HepG2 (cell line): ENCODE data around the gene HAND1. TPM values are rescaled to one million over a fixed set of nuclear protein-coding genes. Genes with fewer than 3 reads are reported as not detected.

Experiments
- ATAC-seq: fragments of 200-7000 bp; cut with Tn5 transposase; 3 replicates; pipeline ENCODE4 v1.9.1; 2020; ENCODE audit warnings: mild to moderate bottlenecking, moderate library complexity
- BruUV-seq: library from RNA; stranded (reverse); fragments of 400-500 nt; replicated peaks from 2 replicates; lab custom pipeline; 2021; lab: Mats Ljungman, UMichigan
- CTCF ChIA-PET: fragments of 300-600 bp; formaldehyde crosslinking; extraction: SDS; loops from one replicate; lab custom pipeline; 2021; ENCODE audit warnings: low total read pairs, inconsistent platforms, low intra/inter-chr PET ratio; lab: Yijun Ruan, JAX
- POLR2A ChIA-PET: fragments of 350-600 bp; sonication (Branson Sonifier 250); formaldehyde crosslinking; loops from one replicate; lab custom pipeline; 2020; ENCODE audit warnings: antibody characterized with exemption, inconsistent platforms; lab: Yijun Ruan, JAX
- DNase-seq: peaks from one replicate; pipeline ENCODE4 v3.0.0-alpha.2; 2015; ENCODE audit warnings: low spot score
- FAIRE-seq: peaks from 3 replicates; lab custom pipeline; 2011; peaks lifted over from hg19 to GRCh38; lab: Jason Lieb, UNC
- H2AFZ ChIP-seq: one replicate; pipeline ENCODE4 v1.6.1; 2011; ENCODE audit warnings: low read length, inconsistent platforms
- H3K27ac ChIP-seq: fragments of 300-600 bp; 3 replicates; pipeline ENCODE4 v1.8.0; 2011; ENCODE audit warnings: mixed run types, mild to moderate bottlenecking, mixed read lengths, low read length, inconsistent platforms; ENCODE audit not compliant: insufficient read depth; ENCODE audit errors: extremely low read length
- H3K27me3 ChIP-seq, 2 experiments: fragments of 200-600 bp in 1 of 2; 2 replicates in 1 of 2; 3 replicates in 1 of 2; pipeline versions ENCODE4 v1.6.0 to v1.8.0; 2011; ENCODE audit warnings: low read length in 2 of 2, mild to moderate bottlenecking in 2 of 2, moderate library complexity in 2 of 2, inconsistent platforms in 1 of 2; ENCODE audit not compliant: insufficient read depth in 2 of 2, control insufficient read depth in 1 of 2
- H3K36me3 ChIP-seq, 2 experiments: fragments of 200-600 bp in 1 of 2; replicated peaks in 1 of 2; 2 replicates in 1 of 2; 3 replicates in 1 of 2; pipeline versions ENCODE4 v1.5.1 to v1.8.0; 2011; ENCODE audit warnings: low read length in 2 of 2, inconsistent platforms in 1 of 2; ENCODE audit not compliant: insufficient read depth in 2 of 2, control insufficient read depth in 1 of 2
- H3K4me1 ChIP-seq: 2 replicates; pipeline ENCODE4 v1.5.1; 2012; ENCODE audit warnings: low read length, inconsistent platforms; ENCODE audit not compliant: insufficient read depth
- H3K4me2 ChIP-seq: 2 replicates; pipeline ENCODE4 v1.6.0; 2011; ENCODE audit warnings: low read depth, low read length, inconsistent platforms
- H3K4me3 ChIP-seq, 3 experiments: fragments of 200-600 bp in 1 of 3; sonication (generic), shearing (Covaris generic) in 1 of 3; replicated peaks in 1 of 3; 2 replicates each; pipeline ENCODE4 v1.5.1; 2011 to 2016; ENCODE audit warnings: low read length in 3 of 3, inconsistent platforms in 2 of 3, low read depth in 2 of 3, mild to moderate bottlenecking in 2 of 3, control low read depth in 1 of 3, mixed read lengths in 1 of 3; ENCODE audit not compliant: insufficient read depth in 1 of 3
- H3K79me2 ChIP-seq: one replicate; pipeline ENCODE4 v1.6.1; 2011; ENCODE audit warnings: low read length, inconsistent platforms; ENCODE audit not compliant: insufficient read depth
- H3K9ac ChIP-seq: 2 replicates; pipeline ENCODE4 v1.6.0; 2011; ENCODE audit warnings: mild to moderate bottlenecking, low read depth, low read length, inconsistent platforms; ENCODE audit not compliant: insufficient read depth
- H3K9me3 ChIP-seq: 2 replicates; pipeline ENCODE4 v1.5.1; 2012; ENCODE audit warnings: mild to moderate bottlenecking, low read length
- H4K20me1 ChIP-seq: 2 replicates; pipeline ENCODE4 v1.6.0; 2011; ENCODE audit warnings: inconsistent platforms, mild to moderate bottlenecking, low read length, moderate library complexity; ENCODE audit not compliant: insufficient read depth
- FOXC1 ChIP-seq: sonication (generic); formaldehyde crosslinking; IDR thresholded peaks from 2 replicates; pipeline ENCODE4 v1.8.0; 2022; ENCODE audit warnings: mild to moderate bottlenecking, missing genetic modification reagents, borderline replicate concordance
- HOXA9 ChIP-seq: sonication (generic); formaldehyde crosslinking; IDR thresholded peaks from 2 replicates; pipeline ENCODE4 v1.8.1; 2022; ENCODE audit warnings: missing genetic modification reagents, mild to moderate bottlenecking, moderate library complexity, borderline replicate concordance
- KLF13 ChIP-seq: sonication (generic); formaldehyde crosslinking; IDR thresholded peaks from 2 replicates; pipeline ENCODE4 v1.4.0; 2020; ENCODE audit warnings: mild to moderate bottlenecking, missing genetic modification reagents
- MED1 ChIP-seq: sonication (generic); formaldehyde crosslinking; IDR thresholded peaks from 2 replicates; pipeline ENCODE4 v1.4.0; 2020; ENCODE audit warnings: missing genetic modification reagents
- SP1 ChIP-seq, 2 experiments: fragments of 450-650 bp in 1 of 2; sonication (generic) in 1 of 2; formaldehyde crosslinking in 1 of 2; IDR thresholded peaks; 2 replicates each; pipeline versions ENCODE4 v1.4.0 to v1.6.1; 2016 to 2020; ENCODE audit warnings: missing genetic modification reagents in 1 of 2
- SRY ChIP-seq: sonication (generic); formaldehyde crosslinking; IDR thresholded peaks from 2 replicates; pipeline ENCODE4 v1.8.0; 2022; ENCODE audit warnings: mild to moderate bottlenecking, missing genetic modification reagents
- YEATS2 ChIP-seq: sonication (generic); formaldehyde crosslinking; IDR thresholded peaks from 2 replicates; pipeline ENCODE4 v1.4.0; 2020; ENCODE audit warnings: missing genetic modification reagents, borderline replicate concordance
- ZBTB10 ChIP-seq: sonication (generic); formaldehyde crosslinking; IDR thresholded peaks from 2 replicates; pipeline ENCODE4 v1.4.0; 2020; ENCODE audit warnings: missing genetic modification reagents, borderline replicate concordance
- ZBTB7A ChIP-seq: sonication (generic); formaldehyde crosslinking; IDR thresholded peaks from 2 replicates; pipeline ENCODE4 v1.8.0; 2022; ENCODE audit warnings: mild to moderate bottlenecking, missing genetic modification reagents
- ZBTB8A ChIP-seq: sonication (generic); formaldehyde crosslinking; IDR thresholded peaks from 2 replicates; pipeline ENCODE4 v1.4.0; 2020; ENCODE audit warnings: mild to moderate bottlenecking, low read depth, missing genetic modification reagents, borderline replicate concordance
- ZNF614 ChIP-seq: IDR thresholded peaks from 2 replicates; pipeline ENCODE4 v1.6.1; 2018; ENCODE audit warnings: missing biosample characterization, missing genetic modification reagents, inconsistent platforms, borderline replicate concordance
- WGBS: methylation state at CpG from one replicate; pipeline ENCODE4 v1.1.6; 2017; ENCODE audit warnings: low lambda C conversion rate; 5-methylcytosine and 5-hydroxymethylcytosine counted together
- in situ Hi-C: cut with HindIII; loops from 2 replicates; pipeline ENCODE4 v1.10.0; 2017; ENCODE audit warnings: low pct_unique_long_range_greater_than_20kb; ENCODE audit not compliant: extremely low pct_ligation_motif_present
- intact Hi-C: fragments of 100-400 bp; cut with micrococcal nuclease; formaldehyde crosslinking; loops from one replicate; pipeline ENCODE4 v1.10.0; 2022; ENCODE audit not compliant: unreplicated experiment
- polyA plus RNA-seq, 8 experiments: library from polyadenylated mRNA; depleted of rRNA in 3 of 8; stranded (reverse) in 7 of 8; unstranded in 1 of 8; fragments of >200 nt; fragmentation: Illumina TruSeq in 4 of 8; extraction: Trizol in 4 of 8; gene quantifications; 2 replicates each; pipeline versions ENCODE4 v1.2.1 to v1.2.3, GENCODE V29; 2011 to 2016; ENCODE audit warnings: low read depth in 4 of 8, missing spikeins in 1 of 8, mixed read lengths in 1 of 8; ENCODE audit not compliant: insufficient read depth in 1 of 8
- total RNA-seq, 5 experiments: library from RNA; depleted of rRNA; stranded (reverse); fragments of >200 nt; fragmentation: Illumina TruSeq; extraction: Trizol; gene quantifications; 2 replicates each; pipeline ENCODE4 v1.2.3, GENCODE V29; 2016; ENCODE audit warnings: low read depth in 1 of 5

Gene HAND1
- total and polyA plus RNA-seq, 2 of the 13 experiments (the other 11 are each of a cell fraction or from before 2014, with no cell fraction given), result not detected

- WGBS, result 3% methylated on average over 5 of the region's 5 CpGs
- CTCF ChIA-PET, result no interaction called here
- TF ChIP-seq ZBTB10 (CRISPR knock-in tag), result no peak
- no peak for TF ChIP-seq YEATS2
- TF ChIP-seq HOXA9 (CRISPR knock-in tag), result no peak
- TF ChIP-seq MED1 (CRISPR knock-in tag), result no peak
- no peak for TF ChIP-seq ZBTB7A (CRISPR knock-in tag)
- no peak for TF ChIP-seq FOXC1
- no peak for TF ChIP-seq SRY (CRISPR knock-in tag)
- no peak for TF ChIP-seq ZNF614 (CRISPR knock-in tag)
- TF ChIP-seq SP1 (IDR thresholded peaks at IDR 0.05), result no peak
- no peak for TF ChIP-seq SP1 (CRISPR knock-in tag; IDR thresholded peaks at IDR 0.05)
- TF ChIP-seq ZBTB8A, result no peak
- no peak for TF ChIP-seq KLF13
- H3K9ac ChIP-seq, result no peak overlapping the region
- in situ Hi-C loops (no loop called here), intact Hi-C loops (no loop called here)
- ATAC-seq (no peak), DNase-seq (no peak), FAIRE-seq (no peak)
- no TSS peak for BruUV-seq
- H3K4me3 ChIP-seq, result no peak overlapping the region
- H3K79me2 ChIP-seq, result no peaks in the 10 kb centered on the region
- POLR2A ChIA-PET, result no interaction called here
- H3K4me2 ChIP-seq, result no peak overlapping the region
- H3K27me3 ChIP-seq, result peaks cover 0 to 15% of the 10 kb centered on the region in 2 experiments; a peak in 2 of 5 replicates
- H3K36me3 ChIP-seq, result no peaks in the 10 kb centered on the region
- H4K20me1 ChIP-seq, result no peaks in the 10 kb centered on the region
- H2AFZ ChIP-seq, result no peak overlapping the region
- H3K9me3 ChIP-seq, result no peaks in the 10 kb centered on the region
- H3K27ac ChIP-seq, result no peak overlapping the region
- no peaks in the 10 kb centered on the region for H3K4me1 ChIP-seq
These were observed 31.9 kb upstream of the HAND1 start for GRCh38 chr5:154509784-154510555.
